VCaP (cell line): ENCODE data around the gene GRIA3.

Experiments
- H3K27ac ChIP-seq: fragments of 450-650 bp; 2 replicates; pipeline ENCODE4 v1.5.1; 2017
- TF ChIP-seq, protein P1 (sequence below): fragments of 450-650 bp; conservative IDR thresholded peaks from 2 replicates; pipeline ENCODE4 v1.5.1; 2017; ENCODE audit warnings: mild to moderate bottlenecking, moderate library complexity

Gene GRIA3

DNA sequence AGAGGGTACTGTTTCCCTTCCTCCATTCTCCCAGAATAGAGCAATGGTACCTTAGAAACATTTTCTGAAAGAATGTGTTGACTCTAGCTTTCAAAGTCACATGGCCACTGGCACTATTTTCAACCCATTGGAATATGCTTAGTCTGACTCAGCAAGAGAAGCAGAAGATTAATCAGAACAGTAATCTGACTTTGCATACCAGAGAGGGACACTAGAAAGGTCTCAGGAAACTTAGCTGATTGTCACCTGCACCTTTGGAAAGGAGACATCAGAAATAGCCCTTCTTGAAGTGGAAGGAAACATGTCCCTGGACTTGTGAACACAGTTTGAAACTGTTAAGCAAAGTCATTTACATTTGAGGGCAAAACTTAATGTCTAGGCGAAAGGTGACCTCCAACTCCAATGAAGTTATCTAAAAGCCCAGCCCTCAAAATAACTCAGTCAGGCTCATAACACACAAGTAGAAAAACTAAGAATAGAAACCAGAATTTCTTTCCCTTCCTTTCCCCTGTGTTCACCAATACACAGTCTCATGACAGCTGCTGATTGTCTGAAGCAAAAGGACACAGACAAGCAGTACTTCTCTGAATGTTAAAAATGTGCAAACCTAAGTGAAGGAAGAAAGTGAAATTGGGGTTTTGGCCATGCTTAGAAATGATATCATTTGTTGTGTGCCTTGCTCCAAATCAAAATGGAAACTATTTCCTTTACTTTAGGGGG lies 270.8 kb downstream of the GRIA3 start:
- H3K27ac ChIP-seq: no peak overlapping the region
- TF ChIP-seq, protein P1, sequence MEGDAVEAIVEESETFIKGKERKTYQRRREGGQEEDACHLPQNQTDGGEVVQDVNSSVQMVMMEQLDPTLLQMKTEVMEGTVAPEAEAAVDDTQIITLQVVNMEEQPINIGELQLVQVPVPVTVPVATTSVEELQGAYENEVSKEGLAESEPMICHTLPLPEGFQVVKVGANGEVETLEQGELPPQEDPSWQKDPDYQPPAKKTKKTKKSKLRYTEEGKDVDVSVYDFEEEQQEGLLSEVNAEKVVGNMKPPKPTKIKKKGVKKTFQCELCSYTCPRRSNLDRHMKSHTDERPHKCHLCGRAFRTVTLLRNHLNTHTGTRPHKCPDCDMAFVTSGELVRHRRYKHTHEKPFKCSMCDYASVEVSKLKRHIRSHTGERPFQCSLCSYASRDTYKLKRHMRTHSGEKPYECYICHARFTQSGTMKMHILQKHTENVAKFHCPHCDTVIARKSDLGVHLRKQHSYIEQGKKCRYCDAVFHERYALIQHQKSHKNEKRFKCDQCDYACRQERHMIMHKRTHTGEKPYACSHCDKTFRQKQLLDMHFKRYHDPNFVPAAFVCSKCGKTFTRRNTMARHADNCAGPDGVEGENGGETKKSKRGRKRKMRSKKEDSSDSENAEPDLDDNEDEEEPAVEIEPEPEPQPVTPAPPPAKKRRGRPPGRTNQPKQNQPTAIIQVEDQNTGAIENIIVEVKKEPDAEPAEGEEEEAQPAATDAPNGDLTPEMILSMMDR: no peak

DNA sequence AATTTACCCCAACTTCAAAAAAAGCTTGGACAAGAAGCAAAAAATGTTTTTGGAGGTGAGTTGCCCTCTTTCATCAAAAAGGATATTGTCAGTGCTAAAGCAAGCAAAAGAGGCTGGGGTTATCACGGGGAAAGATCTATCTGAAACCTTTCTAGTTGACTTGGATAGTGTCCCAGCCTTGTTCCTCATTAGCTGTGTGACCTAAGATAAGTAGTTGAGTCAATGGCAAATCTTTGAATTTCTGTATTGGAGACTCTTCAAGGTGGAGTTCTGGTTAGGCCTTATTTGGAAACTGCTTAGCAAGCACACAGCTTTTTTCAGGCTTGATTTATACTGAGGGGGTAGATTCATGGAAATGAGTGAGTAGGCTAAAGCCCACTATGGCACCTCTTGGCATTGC lies 271.6 kb downstream of the GRIA3 start:
- no peak overlapping the region for H3K27ac ChIP-seq
- TF ChIP-seq, protein P1: no peak

DNA sequence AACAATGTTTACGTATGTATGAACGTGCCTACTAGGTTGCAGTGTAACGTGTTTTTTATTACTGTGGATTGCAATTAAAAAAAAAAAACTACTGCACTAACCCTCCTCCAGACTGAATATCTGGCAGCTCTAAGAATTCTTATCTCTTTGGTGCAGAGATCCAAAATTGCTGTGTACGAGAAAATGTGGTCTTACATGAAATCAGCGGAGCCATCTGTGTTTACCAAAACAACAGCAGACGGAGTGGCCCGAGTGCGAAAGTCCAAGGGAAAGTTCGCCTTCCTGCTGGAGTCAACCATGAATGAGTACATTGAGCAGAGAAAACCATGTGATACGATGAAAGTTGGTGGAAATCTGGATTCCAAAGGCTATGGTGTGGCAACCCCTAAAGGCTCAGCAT lies 280.6 kb downstream of the GRIA3 start:
- TF ChIP-seq, protein P1: no peak

DNA sequence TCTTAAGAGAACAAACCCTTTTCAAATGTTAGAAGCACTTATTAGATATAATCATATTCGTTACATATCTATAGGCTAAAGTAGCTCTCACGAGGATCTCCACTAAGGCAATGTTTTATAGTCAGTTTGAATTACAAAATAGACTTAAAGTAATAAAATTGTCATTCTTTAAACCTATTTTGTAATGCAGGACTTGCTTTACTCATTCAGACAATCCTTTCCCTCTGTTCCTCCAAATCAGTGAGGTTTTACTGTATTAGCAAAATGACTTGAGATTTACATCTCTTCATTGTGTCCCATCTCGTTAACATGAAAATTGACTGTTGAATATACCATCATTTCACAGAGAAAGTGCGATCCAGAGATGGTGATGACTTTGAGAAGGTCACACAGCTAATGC lies 284.4 kb downstream of the GRIA3 start:
- TF ChIP-seq, protein P1: no peak
- H3K27ac ChIP-seq: no peak overlapping the region

More for the DNA sequence above, 280.6 kb downstream of the GRIA3 start:
- no peak overlapping the region for H3K27ac ChIP-seq

DNA sequence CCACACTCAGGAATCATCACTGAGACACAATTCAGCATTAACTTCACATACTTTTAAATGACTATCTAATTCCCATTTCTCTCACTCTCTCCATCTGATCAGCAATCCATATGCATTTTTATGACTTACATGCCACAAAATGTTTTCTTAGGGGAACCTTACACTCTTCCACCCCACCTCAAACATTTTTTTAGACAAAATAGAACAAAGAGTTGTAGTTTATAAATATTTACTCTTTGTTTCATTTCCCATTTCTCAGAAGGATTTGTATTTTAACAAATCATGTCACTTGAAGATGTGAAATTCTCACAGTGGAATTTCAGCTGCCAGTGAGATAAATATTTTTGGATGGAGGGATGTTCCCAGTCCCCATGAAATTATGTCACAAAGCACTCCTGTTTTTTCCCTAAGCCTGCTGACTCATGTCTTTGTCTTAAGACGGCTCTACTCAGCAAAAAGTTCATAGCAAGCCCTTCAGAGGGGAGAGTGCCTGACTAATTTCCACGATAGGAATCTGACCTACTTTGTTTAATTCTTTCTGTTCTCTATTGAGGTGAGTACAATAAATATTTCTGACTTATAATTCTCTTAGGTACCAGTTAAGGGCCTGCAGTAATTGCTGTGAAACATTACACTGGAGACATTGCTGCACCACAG lies 291.1 kb downstream of the GRIA3 start:
- TF ChIP-seq, protein P1: no peak

DNA sequence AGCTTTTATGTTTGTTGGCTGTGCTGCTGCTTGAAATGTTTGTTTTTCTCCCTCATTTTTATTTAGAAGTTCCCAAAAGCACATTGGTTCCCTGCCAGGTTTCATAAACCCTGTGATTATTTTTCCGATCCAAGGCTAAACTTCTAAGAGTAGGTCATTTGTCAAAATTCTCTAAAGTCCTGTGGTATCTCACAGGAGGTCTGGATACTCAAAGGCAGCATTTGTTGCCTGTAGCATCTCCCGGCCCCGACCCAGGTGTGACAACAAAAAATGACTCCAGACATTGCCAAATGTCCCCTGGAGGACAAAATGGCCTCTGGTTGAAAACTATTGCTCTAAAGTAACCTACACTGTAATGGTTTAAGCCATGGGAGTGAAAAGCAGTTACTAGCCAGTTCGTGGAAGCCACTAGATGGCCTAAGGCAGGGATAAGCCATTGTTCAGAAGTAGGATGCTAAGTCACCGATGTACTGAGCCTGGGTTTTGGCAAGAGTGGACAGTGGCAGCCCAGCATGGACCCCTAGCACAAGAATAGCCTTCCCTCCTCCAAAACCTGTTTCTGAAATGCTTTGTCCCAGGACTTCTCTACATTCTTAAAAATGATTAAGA lies 292.6 kb downstream of the GRIA3 start:
- TF ChIP-seq, protein P1: no peak
- no peak overlapping the region for H3K27ac ChIP-seq

More for the DNA sequence above, 291.1 kb downstream of the GRIA3 start:
- no peak overlapping the region for H3K27ac ChIP-seq

DNA sequence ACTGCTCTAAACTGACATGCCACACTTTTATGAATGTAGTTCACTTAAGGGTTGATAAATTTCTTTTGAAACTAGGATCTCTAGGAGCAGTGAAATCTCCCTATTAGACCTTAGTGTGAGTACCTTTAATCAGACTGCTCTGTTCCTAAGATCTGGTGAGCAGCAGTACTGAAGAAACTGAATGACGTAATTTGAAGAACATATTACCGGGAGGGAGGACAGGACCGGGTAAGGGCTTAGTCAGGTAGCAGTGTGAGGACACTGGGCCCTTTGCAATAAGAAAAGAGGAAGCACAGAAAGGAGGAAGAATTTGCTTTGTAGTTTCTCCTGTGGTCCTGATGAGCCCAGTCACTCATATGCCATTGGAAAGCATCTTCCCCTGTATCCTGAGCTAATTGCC lies 293.6 kb downstream of the GRIA3 start:
- TF ChIP-seq, protein P1: no peak
- H3K27ac ChIP-seq: no peak overlapping the region
